ENCODE results near the gene PRKCH. TPM values are rescaled to one million over a fixed set of nuclear protein-coding genes. Genes with fewer than 3 reads are reported as not detected.

The PRKCH gene
- total and polyA plus RNA-seq, 2 of the 13 experiments (the other 11 are each of a cell fraction or from before 2014, with no cell fraction given) = 0.48 to 1.3 TPM

DNA sequence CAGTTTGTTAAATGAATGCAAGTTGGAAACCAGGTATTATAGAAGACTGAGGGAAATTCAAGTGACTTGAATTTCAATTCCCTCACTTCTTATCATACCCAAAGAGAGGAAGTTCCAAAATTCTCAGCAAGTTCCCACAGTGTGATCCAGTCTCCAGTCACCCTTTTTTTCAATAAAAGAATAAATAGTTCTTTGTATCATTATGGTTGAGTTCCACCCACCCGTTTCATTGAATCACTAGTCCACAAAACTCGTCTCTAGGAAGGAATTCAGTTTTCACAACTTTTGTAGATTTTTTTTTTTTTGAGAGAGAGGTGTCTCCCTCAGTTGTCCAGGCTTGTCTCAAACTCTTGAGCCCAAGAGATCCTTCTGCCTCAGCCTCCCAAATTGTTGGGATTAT is 38.6 kb upstream of the PRKCH start:
- no TSS peak for BruUV-seq (replicated peaks)
- Histone ChIP-seq H3K4me3 (replicated peaks in 1 of 3; ENCODE audit: insufficient read depth in 1 of 3, low read depth in 2 of 3, low read length in 3 of 3) (no peak overlapping the region), H4K20me1 (ENCODE audit: insufficient read depth, low read length) (no peaks in the 10 kb centered on the region), H3K4me2 (ENCODE audit: low read depth, low read length) (no peak overlapping the region), H3K27ac (ENCODE audit: extremely low read length, insufficient read depth, low read length) (no peak overlapping the region), H2AFZ (ENCODE audit: low read length) (no peak overlapping the region), H3K27me3 (ENCODE audit: control insufficient read depth in 1 of 2, insufficient read depth in 2 of 2, low read length in 2 of 2) (no peaks in the 10 kb centered on the region; a peak in 1 of 5 replicates), H3K4me1 (ENCODE audit: insufficient read depth, low read length) (peaks cover 37% of the 10 kb centered on the region), H3K36me3 (replicated peaks in 1 of 2; ENCODE audit: control insufficient read depth in 1 of 2, insufficient read depth in 2 of 2, low read length in 2 of 2) (no peaks in the 10 kb centered on the region), H3K9ac (ENCODE audit: insufficient read depth, low read depth, low read length) (no peak overlapping the region), H3K9me3 (ENCODE audit: low read length) (no peaks in the 10 kb centered on the region), H3K79me2 (ENCODE audit: insufficient read depth, low read length) (no peaks in the 10 kb centered on the region)
- ChIA-PET POLR2A (no interaction called here), CTCF (ENCODE audit: low intra/inter-chr PET ratio, low total read pairs) (no interaction called here)
- in situ Hi-C loops (cut with HindIII; ENCODE audit: extremely low pct_ligation_motif_present, low pct_unique_long_range_greater_than_20kb) (loop anchor here (25.0 kb wide), 1 partner anchor 555 kb away; no protein-coding TSS in a partner anchor), intact Hi-C loops (cut with micrococcal nuclease; ENCODE audit: unreplicated experiment) (no loop called here)
- 2% methylated on average over 2 of the region's 2 CpGs for WGBS (ENCODE audit: low lambda C conversion rate)
- DNase-seq (ENCODE audit: low spot score) (no peak), ATAC-seq (no peak), FAIRE-seq (no peak)
- TF ChIP-seq PITX1 (CRISPR knock-in tag; IDR thresholded peaks at IDR 0.05) (no peak), GATA4 (IDR thresholded peaks at IDR 0.05; ENCODE audit: borderline replicate concordance, low read depth) (no peak), ZNF207 (IDR thresholded peaks at IDR 0.05; ENCODE audit: borderline replicate concordance) (no peak), NFRKB (IDR thresholded peaks at IDR 0.05) (no peak), ZNF709 (CRISPR knock-in tag; IDR thresholded peaks at IDR 0.05) (no peak), ZNF672 (CRISPR knock-in tag; IDR thresholded peaks at IDR 0.05) (no peak), HOXD1 (CRISPR knock-in tag; IDR thresholded peaks at IDR 0.05) (no peak), MZF1 (CRISPR knock-in tag; IDR thresholded peaks at IDR 0.05; ENCODE audit: borderline replicate concordance) (no peak), ELF4 (CRISPR knock-in tag; IDR thresholded peaks at IDR 0.05; ENCODE audit: borderline replicate concordance) (no peak), ZNF296 (CRISPR knock-in tag; conservative IDR thresholded peaks at IDR 0.05) (no peak), ZNF639 (CRISPR knock-in tag; conservative IDR thresholded peaks at IDR 0.05) (no peak), ZNF281 (CRISPR knock-in tag; IDR thresholded peaks at IDR 0.05; ENCODE audit: borderline replicate concordance) (no peak), TCF12 (IDR thresholded peaks at IDR 0.05) (no peak), TCF12 (CRISPR knock-in tag; IDR thresholded peaks at IDR 0.05) (no peak), ZBTB39 (CRISPR knock-in tag; IDR thresholded peaks at IDR 0.05) (no peak), MBNL3 (CRISPR knock-in tag; conservative IDR thresholded peaks at IDR 0.05) (no peak), ZSCAN20 (CRISPR knock-in tag; IDR thresholded peaks at IDR 0.05; ENCODE audit: borderline replicate concordance) (no peak), SP2 (CRISPR knock-in tag; IDR thresholded peaks at IDR 0.05) (no peak)
